Esophagus squamous epithelium (tissue), 4 donors: ENCODE data around the gene CWC27.

Experiments
- POLR2A ChIP-seq, 4 donors: fragments of 450-650 bp; IDR thresholded peaks; one replicate each; pipeline ENCODE4 v1.6.1; 2017; ENCODE audit warnings: antibody characterized with exemption in 4 of 4, mild to moderate bottlenecking in 4 of 4, moderate library complexity in 3 of 4
- TF ChIP-seq, protein P1 (sequence below), 6 experiments: fragments of 450-650 bp in 4 of 6; fragments of 200-600 bp in 2 of 6; sonication (generic) in 2 of 6; IDR thresholded peaks; one replicate each; pipeline ENCODE4 v1.5.1; 2016 to 2019; ENCODE audit warnings: antibody characterized with exemption in 6 of 6, mild to moderate bottlenecking in 4 of 6, moderate library complexity in 4 of 6

DNA sequence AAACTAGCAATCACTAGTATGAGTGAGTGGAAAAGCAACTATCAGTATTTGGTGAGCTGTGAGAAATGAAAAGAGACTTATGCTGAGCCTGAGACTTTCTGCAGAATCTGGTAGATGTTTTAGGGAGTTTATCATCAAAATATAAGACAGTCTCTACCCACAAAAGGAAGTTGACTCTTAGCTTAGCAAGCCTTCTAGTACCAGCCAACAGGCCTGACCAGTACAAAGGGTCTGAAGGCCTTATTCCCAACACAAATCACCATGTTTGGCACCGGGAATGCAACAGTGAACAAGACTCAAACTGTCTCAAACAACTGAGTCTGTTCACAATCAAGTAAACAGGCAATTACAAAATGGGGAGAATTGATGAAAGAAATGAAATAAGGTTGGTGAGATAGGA lies 244.4 kb downstream of the CWC27 start:
- TF ChIP-seq, protein P1, sequence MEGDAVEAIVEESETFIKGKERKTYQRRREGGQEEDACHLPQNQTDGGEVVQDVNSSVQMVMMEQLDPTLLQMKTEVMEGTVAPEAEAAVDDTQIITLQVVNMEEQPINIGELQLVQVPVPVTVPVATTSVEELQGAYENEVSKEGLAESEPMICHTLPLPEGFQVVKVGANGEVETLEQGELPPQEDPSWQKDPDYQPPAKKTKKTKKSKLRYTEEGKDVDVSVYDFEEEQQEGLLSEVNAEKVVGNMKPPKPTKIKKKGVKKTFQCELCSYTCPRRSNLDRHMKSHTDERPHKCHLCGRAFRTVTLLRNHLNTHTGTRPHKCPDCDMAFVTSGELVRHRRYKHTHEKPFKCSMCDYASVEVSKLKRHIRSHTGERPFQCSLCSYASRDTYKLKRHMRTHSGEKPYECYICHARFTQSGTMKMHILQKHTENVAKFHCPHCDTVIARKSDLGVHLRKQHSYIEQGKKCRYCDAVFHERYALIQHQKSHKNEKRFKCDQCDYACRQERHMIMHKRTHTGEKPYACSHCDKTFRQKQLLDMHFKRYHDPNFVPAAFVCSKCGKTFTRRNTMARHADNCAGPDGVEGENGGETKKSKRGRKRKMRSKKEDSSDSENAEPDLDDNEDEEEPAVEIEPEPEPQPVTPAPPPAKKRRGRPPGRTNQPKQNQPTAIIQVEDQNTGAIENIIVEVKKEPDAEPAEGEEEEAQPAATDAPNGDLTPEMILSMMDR (IDR thresholded peaks at IDR 0.05), result no peak
- TF ChIP-seq POLR2A (IDR thresholded peaks at IDR 0.05), result no peak
